GM21528 (cell line): ENCODE data around the gene CDKN1A.
"Not testable (repeated sequence)": the region's sequence is repeated elsewhere in the genome, so short reads cannot be mapped to it uniquely, and the experiment has no call there.

Source experiments
- ATAC-seq: cut with Tn5 transposase; IDR thresholded peaks from one replicate; pipeline ENCODE4 v1.9.1; 2021; ENCODE audit warnings: mild to moderate bottlenecking, moderate library complexity; ENCODE audit not compliant: unreplicated experiment, low FRiP score

CDKN1A gene

GRCh38 chr6:36692861-36693702 lies 14.6 kb downstream of the CDKN1A start:
- no peak for ATAC-seq

- ATAC-seq, result no peak
Observed at GRCh38 chr6:36694616-36695015, 16.1 kb downstream of the CDKN1A start.

GRCh38 chr6:36695414-36695813 lies 16.9 kb downstream of the CDKN1A start:
- no peak for ATAC-seq

GRCh38 chr6:36697481-36697903 lies 19.0 kb downstream of the CDKN1A start, which contains the start of gene RAB44:
TSS of gene RAB44 (plus strand) at chr6:36697826. CDS start at chr6:36704236, 6,410 bp downstream.
- no peak for ATAC-seq

- ATAC-seq, result no peak
Observed at GRCh38 chr6:36698196-36698595, 19.7 kb downstream of the CDKN1A start.

GRCh38 chr6:36698871-36699271 lies 20.4 kb downstream of the CDKN1A start:
- no peak for ATAC-seq

GRCh38 chr6:36699348-36699747 lies 20.8 kb downstream of the CDKN1A start:
- no peak for ATAC-seq

GRCh38 chr6:36700071-36700812 lies 21.7 kb downstream of the CDKN1A start:
- no peak for ATAC-seq

- no peak for ATAC-seq
Observed at GRCh38 chr6:36700831-36701230, 22.3 kb downstream of the CDKN1A start.

- no peak for ATAC-seq
Observed at GRCh38 chr6:36701401-36701991, 23.0 kb downstream of the CDKN1A start.

GRCh38 chr6:36702656-36703055 lies 24.1 kb downstream of the CDKN1A start:
- no peak for ATAC-seq

GRCh38 chr6:36703081-36703606 lies 24.6 kb downstream of the CDKN1A start:
- ATAC-seq, result no peak

- no peak for ATAC-seq
Observed at GRCh38 chr6:36703982-36704381, 25.5 kb downstream of the CDKN1A start.

GRCh38 chr6:36704961-36705577 lies 26.6 kb downstream of the CDKN1A start:
- ATAC-seq, result not testable (repeated sequence)

- ATAC-seq, result no peak
Observed at GRCh38 chr6:36706339-36706738, 27.8 kb downstream of the CDKN1A start.

- no peak for ATAC-seq
Observed at GRCh38 chr6:36712816-36713215, 34.3 kb downstream of the CDKN1A start.

GRCh38 chr6:36713846-36714245 lies 35.3 kb downstream of the CDKN1A start:
- ATAC-seq, result no peak

GRCh38 chr6:36714511-36714910 lies 36.0 kb downstream of the CDKN1A start:
- no peak for ATAC-seq

- ATAC-seq, result no peak
Observed at GRCh38 chr6:36715469-36715868, 37.0 kb downstream of the CDKN1A start.

- ATAC-seq, result no peak
Observed at GRCh38 chr6:36716476-36717093, 38.1 kb downstream of the CDKN1A start.
